ENCODE results near the gene SYTL3.
A peak's percentile ranks its signal among the peaks of the same experiment; 100 is the strongest.
"Not testable (repeated sequence)": the region's sequence is repeated elsewhere in the genome, so short reads cannot be mapped to it uniquely, and the experiment has no call there.

SYTL3 gene

GRCh38 chr6:158694913-158695312 is 45.1 kb downstream of the SYTL3 start:
- no peak overlapping the region for H3K4me2 ChIP-seq (ENCODE audit: low read length)
- peaks cover 6% of the 10 kb centered on the region for H3K4me1 ChIP-seq (ENCODE audit: control insufficient read depth, insufficient read depth, low read length)
- no peaks in the 10 kb centered on the region for H3K9me3 ChIP-seq (replicated peaks; ENCODE audit: low read length)
- no peaks in the 10 kb centered on the region for H3K27me3 ChIP-seq (ENCODE audit: control insufficient read depth, insufficient read depth, low read length)
- H3K4me3 ChIP-seq (ENCODE audit: low read length): no peak overlapping the region
- H3K36me3 ChIP-seq (ENCODE audit: insufficient read depth, low read length): no peaks in the 10 kb centered on the region
- no peak overlapping the region for H3K9ac ChIP-seq (ENCODE audit: low read depth, low read length)

DNA sequence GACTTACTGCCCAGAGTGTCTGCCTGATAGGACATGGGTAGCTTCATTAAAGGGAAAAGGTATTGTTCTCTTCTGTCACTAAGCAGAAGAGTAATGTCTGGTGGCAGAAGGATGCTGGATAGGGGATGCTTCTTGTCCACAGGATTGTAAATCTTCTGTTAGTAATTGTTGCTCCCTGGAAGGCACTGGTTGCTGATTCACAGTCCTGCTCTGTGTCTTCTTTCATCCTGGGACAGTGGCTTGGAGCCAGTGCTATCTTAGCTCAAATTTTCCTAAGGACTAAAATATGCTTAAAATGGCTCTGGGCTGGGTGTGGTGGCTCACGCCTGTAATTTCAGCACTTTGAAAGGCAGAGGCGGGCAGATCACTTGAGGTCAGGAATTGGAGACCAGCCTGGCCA is 48.0 kb downstream of the SYTL3 start:
- Histone ChIP-seq H3K9me3 (replicated peaks; ENCODE audit: low read length) (no peaks in the 10 kb centered on the region), H3K27me3 (ENCODE audit: control insufficient read depth, insufficient read depth, low read length) (no peaks in the 10 kb centered on the region), H3K4me2 (ENCODE audit: low read length) (no peak overlapping the region), H3K9ac (ENCODE audit: low read depth, low read length) (no peak overlapping the region), H3K4me3 (ENCODE audit: low read length) (no peak overlapping the region), H3K4me1 (ENCODE audit: control insufficient read depth, insufficient read depth, low read length) (peaks cover 6% of the 10 kb centered on the region), H3K36me3 (ENCODE audit: insufficient read depth, low read length) (no peaks in the 10 kb centered on the region)

DNA sequence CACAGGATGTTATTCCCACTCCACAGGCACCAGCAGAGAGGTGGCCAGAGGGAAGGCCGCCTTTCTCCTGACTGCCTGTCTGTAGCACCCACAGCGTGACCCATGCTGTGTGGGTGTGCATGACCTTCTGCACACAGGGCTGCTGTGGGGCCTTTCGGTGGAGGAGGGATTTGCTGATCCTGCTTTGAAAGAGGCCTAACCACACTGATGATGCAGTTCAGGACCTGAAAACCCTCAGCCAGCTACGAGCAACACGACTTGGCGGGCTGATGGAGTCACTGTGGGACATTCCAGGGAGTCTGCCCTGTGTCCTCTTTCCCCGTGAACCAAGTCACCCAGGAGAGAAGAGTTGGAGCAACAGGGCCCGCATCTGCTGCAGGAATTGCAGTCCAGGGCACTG is 49.1 kb downstream of the SYTL3 start:
- H3K4me2 ChIP-seq (ENCODE audit: low read length): no peak overlapping the region
- no peaks in the 10 kb centered on the region for H3K9me3 ChIP-seq (replicated peaks; ENCODE audit: low read length)
- no peaks in the 10 kb centered on the region for H3K36me3 ChIP-seq (ENCODE audit: insufficient read depth, low read length)
- peaks cover 6% of the 10 kb centered on the region for H3K4me1 ChIP-seq (ENCODE audit: control insufficient read depth, insufficient read depth, low read length)
- H3K4me3 ChIP-seq (ENCODE audit: low read length): no peak overlapping the region
- H3K9ac ChIP-seq (ENCODE audit: low read depth, low read length): no peak overlapping the region
- H3K27me3 ChIP-seq (ENCODE audit: control insufficient read depth, insufficient read depth, low read length): no peaks in the 10 kb centered on the region

GRCh38 chr6:158701268-158701667 is 51.4 kb downstream of the SYTL3 start:
- not testable (repeated sequence) for H3K27me3 ChIP-seq (ENCODE audit: control insufficient read depth, insufficient read depth, low read length); H3K36me3 ChIP-seq (ENCODE audit: insufficient read depth, low read length); H3K4me3 ChIP-seq (ENCODE audit: low read length); H3K9ac ChIP-seq (ENCODE audit: low read depth, low read length); H3K9me3 ChIP-seq (replicated peaks; ENCODE audit: low read length); H3K4me2 ChIP-seq (ENCODE audit: low read length)
- H3K4me1 ChIP-seq (ENCODE audit: control insufficient read depth, insufficient read depth, low read length): peaks cover 16% of the 10 kb centered on the region

GRCh38 chr6:158703111-158703836 is 53.4 kb downstream of the SYTL3 start:
- no peaks in the 10 kb centered on the region for H3K36me3 ChIP-seq (ENCODE audit: insufficient read depth, low read length)
- H3K9me3 ChIP-seq (replicated peaks; ENCODE audit: low read length): no peaks in the 10 kb centered on the region
- H3K27me3 ChIP-seq (ENCODE audit: control insufficient read depth, insufficient read depth, low read length): no peaks in the 10 kb centered on the region
- H3K4me1 ChIP-seq (ENCODE audit: control insufficient read depth, insufficient read depth, low read length): peaks cover 30% of the 10 kb centered on the region
- no peak overlapping the region for H3K9ac ChIP-seq (ENCODE audit: low read depth, low read length)
- no peak overlapping the region for H3K4me2 ChIP-seq (ENCODE audit: low read length)
- no peak overlapping the region for H3K4me3 ChIP-seq (ENCODE audit: low read length)

GRCh38 chr6:158703837-158704822 is 54.3 kb downstream of the SYTL3 start:
- peaks cover 33% of the 10 kb centered on the region for H3K4me1 ChIP-seq (ENCODE audit: control insufficient read depth, insufficient read depth, low read length)
- no peaks in the 10 kb centered on the region for H3K27me3 ChIP-seq (ENCODE audit: control insufficient read depth, insufficient read depth, low read length)
- peak overlapping the region; percentile 72 for H3K4me3 ChIP-seq (ENCODE audit: low read length)
- H3K9me3 ChIP-seq (replicated peaks; ENCODE audit: low read length): no peaks in the 10 kb centered on the region
- no peaks in the 10 kb centered on the region for H3K36me3 ChIP-seq (ENCODE audit: insufficient read depth, low read length)
- peak overlapping the region; percentile 64 for H3K9ac ChIP-seq (ENCODE audit: low read depth, low read length)
- peak overlapping the region; percentile 94 for H3K4me2 ChIP-seq (ENCODE audit: low read length)

- H3K9ac ChIP-seq (ENCODE audit: low read depth, low read length): no peak overlapping the region
- H3K36me3 ChIP-seq (ENCODE audit: insufficient read depth, low read length): no peaks in the 10 kb centered on the region
- H3K9me3 ChIP-seq (replicated peaks; ENCODE audit: low read length): no peaks in the 10 kb centered on the region
- H3K27me3 ChIP-seq (ENCODE audit: control insufficient read depth, insufficient read depth, low read length): no peaks in the 10 kb centered on the region
- H3K4me1 ChIP-seq (ENCODE audit: control insufficient read depth, insufficient read depth, low read length): peaks cover 33% of the 10 kb centered on the region
- no peak overlapping the region for H3K4me2 ChIP-seq (ENCODE audit: low read length)
- no peak overlapping the region for H3K4me3 ChIP-seq (ENCODE audit: low read length)
These were observed 55.7 kb downstream of the SYTL3 start for GRCh38 chr6:158705386-158706126.

- Histone ChIP-seq H3K4me3 (ENCODE audit: low read length) (no peak overlapping the region), H3K4me1 (ENCODE audit: control insufficient read depth, insufficient read depth, low read length) (peaks cover 33% of the 10 kb centered on the region), H3K9ac (ENCODE audit: low read depth, low read length) (peak overlapping the region; percentile 45), H3K4me2 (ENCODE audit: low read length) (peak overlapping the region; percentile 61), H3K9me3 (replicated peaks; ENCODE audit: low read length) (no peaks in the 10 kb centered on the region), H3K36me3 (ENCODE audit: insufficient read depth, low read length) (no peaks in the 10 kb centered on the region), H3K27me3 (ENCODE audit: control insufficient read depth, insufficient read depth, low read length) (no peaks in the 10 kb centered on the region)
These were observed 56.6 kb downstream of the SYTL3 start for GRCh38 chr6:158706369-158706982.

- H3K4me3 ChIP-seq (ENCODE audit: low read length): no peak overlapping the region
- no peaks in the 10 kb centered on the region for H3K27me3 ChIP-seq (ENCODE audit: control insufficient read depth, insufficient read depth, low read length)
- H3K36me3 ChIP-seq (ENCODE audit: insufficient read depth, low read length): no peaks in the 10 kb centered on the region
- H3K9ac ChIP-seq (ENCODE audit: low read depth, low read length): peak overlapping the region; percentile 45
- peaks cover 33% of the 10 kb centered on the region for H3K4me1 ChIP-seq (ENCODE audit: control insufficient read depth, insufficient read depth, low read length)
- H3K9me3 ChIP-seq (replicated peaks; ENCODE audit: low read length): no peaks in the 10 kb centered on the region
- H3K4me2 ChIP-seq (ENCODE audit: low read length): peak overlapping the region; percentile 61
These were observed 57.4 kb downstream of the SYTL3 start for GRCh38 chr6:158707120-158707820.

DNA sequence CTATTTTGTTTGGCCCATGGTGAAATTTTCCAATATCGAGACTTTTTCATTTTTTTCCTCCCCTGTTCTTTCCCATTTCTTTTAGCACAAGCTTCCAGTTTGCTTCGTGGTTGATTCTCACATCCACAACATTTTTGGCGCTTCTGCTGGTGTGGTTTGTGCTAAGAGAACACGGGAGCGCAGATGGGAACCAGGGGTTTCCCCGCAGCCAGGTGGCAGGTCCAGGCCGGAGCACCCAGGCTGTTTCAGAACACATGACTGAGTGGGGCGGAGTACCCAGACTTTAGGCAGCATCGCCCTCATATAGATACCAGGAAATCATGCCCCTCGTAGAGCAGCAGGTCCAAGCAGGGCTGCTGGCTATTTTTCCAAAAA is 58.0 kb downstream of the SYTL3 start:
- H3K9ac ChIP-seq (ENCODE audit: low read depth, low read length): no peak overlapping the region
- no peaks in the 10 kb centered on the region for H3K36me3 ChIP-seq (ENCODE audit: insufficient read depth, low read length)
- H3K9me3 ChIP-seq (replicated peaks; ENCODE audit: low read length): no peaks in the 10 kb centered on the region
- no peaks in the 10 kb centered on the region for H3K27me3 ChIP-seq (ENCODE audit: control insufficient read depth, insufficient read depth, low read length)
- peaks cover 33% of the 10 kb centered on the region for H3K4me1 ChIP-seq (ENCODE audit: control insufficient read depth, insufficient read depth, low read length)
- H3K4me2 ChIP-seq (ENCODE audit: low read length): peak overlapping the region; percentile 61
- no peak overlapping the region for H3K4me3 ChIP-seq (ENCODE audit: low read length)
